Gastroesophageal sphincter (tissue), 3 donors: Measurements from ENCODE around the gene CD226.

ENCODE experiments used
- EP300 ChIP-seq: sonication (generic); formaldehyde crosslinking; IDR thresholded peaks from one replicate; pipeline ENCODE4 v1.6.1; 2017; ENCODE audit warnings: antibody characterized with exemption, mild to moderate bottlenecking
- POLR2AphosphoS5 ChIP-seq: sonication (generic); formaldehyde crosslinking; IDR thresholded peaks from one replicate; pipeline ENCODE4 v1.6.1; 2017; ENCODE audit warnings: antibody characterized with exemption
- TF ChIP-seq, protein P1 (sequence below), 4 experiments: fragments of 200-600 bp in 2 of 4; fragments of 450-650 bp in 2 of 4; sonication (generic) in 1 of 4; IDR thresholded peaks; one replicate each; pipeline ENCODE4 v1.5.1; 2017 to 2019; ENCODE audit warnings: antibody characterized with exemption in 4 of 4, mild to moderate bottlenecking in 2 of 4, moderate library complexity in 2 of 4

- TF ChIP-seq, protein P1, sequence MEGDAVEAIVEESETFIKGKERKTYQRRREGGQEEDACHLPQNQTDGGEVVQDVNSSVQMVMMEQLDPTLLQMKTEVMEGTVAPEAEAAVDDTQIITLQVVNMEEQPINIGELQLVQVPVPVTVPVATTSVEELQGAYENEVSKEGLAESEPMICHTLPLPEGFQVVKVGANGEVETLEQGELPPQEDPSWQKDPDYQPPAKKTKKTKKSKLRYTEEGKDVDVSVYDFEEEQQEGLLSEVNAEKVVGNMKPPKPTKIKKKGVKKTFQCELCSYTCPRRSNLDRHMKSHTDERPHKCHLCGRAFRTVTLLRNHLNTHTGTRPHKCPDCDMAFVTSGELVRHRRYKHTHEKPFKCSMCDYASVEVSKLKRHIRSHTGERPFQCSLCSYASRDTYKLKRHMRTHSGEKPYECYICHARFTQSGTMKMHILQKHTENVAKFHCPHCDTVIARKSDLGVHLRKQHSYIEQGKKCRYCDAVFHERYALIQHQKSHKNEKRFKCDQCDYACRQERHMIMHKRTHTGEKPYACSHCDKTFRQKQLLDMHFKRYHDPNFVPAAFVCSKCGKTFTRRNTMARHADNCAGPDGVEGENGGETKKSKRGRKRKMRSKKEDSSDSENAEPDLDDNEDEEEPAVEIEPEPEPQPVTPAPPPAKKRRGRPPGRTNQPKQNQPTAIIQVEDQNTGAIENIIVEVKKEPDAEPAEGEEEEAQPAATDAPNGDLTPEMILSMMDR (IDR thresholded peaks at IDR 0.05), result no peak
- no peak for TF ChIP-seq POLR2AphosphoS5
- no peak for TF ChIP-seq EP300
Observed at GRCh38 chr18:69900941-69901340, 46.7 kb downstream of the CD226 start.
